Renal cortex interstitium (tissue), 11 donors: ENCODE data around the gene ROBO1. TPM values are rescaled to one million over a fixed set of nuclear protein-coding genes. Genes with fewer than 3 reads are reported as not detected.
"Not testable (repeated sequence)": the region's sequence is repeated elsewhere in the genome, so short reads cannot be mapped to it uniquely, and the experiment has no call there.

Experiments used
- DNase-seq, 11 donors: peaks; one replicate each; pipeline ENCODE4 v3.0.0-alpha.2; 2013; ENCODE audit warnings: low read depth in 9 of 11, low spot score in 4 of 11; ENCODE audit errors: extremely low read depth in 1 of 11
- polyA plus RNA-seq, 3 donors: library from polyadenylated mRNA; unstranded; fragments of 120-200 nt; gene quantifications; one replicate each; pipeline ENCODE4 v1.2.1, GENCODE V29; 2013; ENCODE audit not compliant: insufficient read length in 3 of 3

ROBO1 gene
- polyA plus RNA-seq, 3 donors = 106 to 124 (median 118) TPM

- no peak for DNase-seq
Measured at GRCh38 chr3:79230266-79230665, 537.5 kb downstream of the ROBO1 start.

DNA sequence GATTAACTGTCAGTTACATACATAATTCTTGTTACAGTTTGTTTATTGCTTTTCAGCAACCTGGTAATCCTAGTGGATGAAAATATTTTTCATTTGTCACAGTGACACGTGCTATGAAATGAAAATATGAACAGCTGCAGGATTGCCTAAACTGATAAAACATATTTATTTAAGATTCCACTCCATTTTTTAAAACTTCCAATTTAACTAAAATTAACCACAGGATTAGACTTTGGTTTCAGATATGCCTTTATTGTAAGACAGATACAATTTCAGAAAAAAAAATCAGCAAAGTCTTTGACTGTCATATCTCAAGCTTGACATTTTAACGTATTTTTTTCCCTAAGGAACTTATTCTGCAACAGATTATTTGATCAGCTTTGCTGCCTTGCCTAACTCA is 550.7 kb downstream of the ROBO1 start:
- no peak for DNase-seq

DNA sequence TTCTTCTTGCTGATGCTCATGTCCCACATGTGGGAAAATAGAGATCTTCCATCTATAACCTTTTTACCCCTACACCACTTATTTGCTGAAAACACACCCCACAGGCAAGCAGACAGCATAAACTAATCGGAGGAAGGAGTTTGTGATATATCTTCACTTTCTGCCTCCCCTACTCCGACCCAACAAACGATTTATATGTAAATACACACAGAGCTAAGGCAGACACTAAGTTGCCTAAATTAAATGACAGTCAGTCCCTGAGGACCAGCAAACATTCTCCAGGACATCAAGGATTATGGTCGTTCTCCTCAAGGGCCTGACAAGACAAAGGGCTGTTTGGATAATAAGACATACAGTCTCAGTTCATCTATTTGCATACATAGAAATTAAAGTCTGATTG is 552.5 kb downstream of the ROBO1 start:
- no peak for DNase-seq

DNA sequence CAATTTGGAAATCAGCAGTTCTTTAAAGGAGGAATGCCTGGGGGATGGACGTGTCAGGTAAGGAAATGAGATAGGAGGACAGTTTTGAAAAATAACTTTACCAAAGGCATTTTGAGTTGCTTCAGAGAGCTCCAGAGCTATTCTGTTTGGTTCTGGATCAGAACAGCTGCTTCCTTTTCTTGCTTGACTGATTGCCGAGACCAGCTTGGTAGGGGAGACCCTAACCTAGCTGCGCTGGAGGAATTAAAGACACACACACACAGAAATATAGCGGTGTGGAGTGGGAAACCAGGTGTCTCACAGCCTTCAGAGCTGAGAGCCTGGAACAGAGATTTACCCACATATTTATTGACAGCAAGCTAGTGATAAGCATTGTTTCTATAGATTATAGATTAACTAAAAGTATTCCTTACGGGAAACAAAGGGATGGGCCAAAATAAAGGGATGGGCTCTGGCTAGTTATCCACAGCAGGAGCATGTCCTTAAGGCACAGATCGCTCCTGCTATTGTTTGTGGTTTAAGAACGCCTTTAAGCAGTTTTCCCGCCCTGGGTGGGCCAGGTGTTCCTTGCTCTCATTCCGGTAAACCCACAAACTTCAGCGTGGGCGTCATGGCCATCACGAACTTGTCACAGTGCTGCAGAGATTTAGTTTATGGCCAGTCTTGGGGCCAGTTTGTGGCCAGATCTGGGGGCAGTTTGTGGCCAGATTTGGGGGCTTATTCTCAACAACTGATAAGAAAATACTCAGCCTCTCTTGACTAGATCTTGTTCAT is 556.0 kb downstream of the ROBO1 start:
- peak in 1 of 11 donors; percentile 3 for DNase-seq

DNA sequence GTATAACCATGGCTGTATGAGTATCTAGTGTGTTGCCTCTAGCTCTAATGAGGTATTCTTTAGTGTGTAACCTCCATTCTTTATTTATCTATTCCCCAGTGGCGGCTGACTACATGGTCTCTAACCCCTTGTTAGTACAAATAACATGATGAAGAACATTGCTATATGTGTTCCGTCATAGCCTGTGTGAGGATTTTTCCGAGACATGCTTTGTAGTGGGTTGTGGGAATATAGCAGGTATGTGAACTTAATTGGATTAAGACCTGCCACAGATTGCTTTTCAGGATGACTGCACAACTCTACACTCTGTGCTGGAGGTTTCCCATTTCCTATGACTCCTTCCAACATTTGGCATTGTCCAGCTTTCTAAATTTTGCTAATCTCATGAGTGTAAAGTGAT is 563.4 kb downstream of the ROBO1 start:
- DNase-seq = no peak

GRCh38 chr3:79203144-79203519 is 564.7 kb downstream of the ROBO1 start:
- DNase-seq = no peak

GRCh38 chr3:79202471-79203143 is 565.2 kb downstream of the ROBO1 start:
- no peak for DNase-seq

DNA sequence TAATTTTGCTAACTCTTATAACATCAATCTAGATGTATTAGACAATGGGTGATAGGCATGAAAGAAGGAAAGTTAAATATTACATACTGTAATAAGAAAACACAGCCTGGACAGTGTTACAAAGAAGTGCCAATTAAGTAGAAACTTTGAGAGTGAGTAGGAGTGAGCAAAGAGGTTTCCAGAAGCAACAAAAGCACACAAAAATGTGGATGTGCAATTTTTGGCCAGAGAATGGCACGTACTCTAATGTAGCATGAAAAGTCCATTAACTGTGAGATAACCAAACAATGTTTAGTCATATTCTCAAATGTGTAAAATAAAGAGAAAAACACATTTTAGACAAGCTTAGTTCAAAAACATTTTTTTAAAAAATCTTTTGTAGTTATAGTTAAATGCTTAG is 567.3 kb downstream of the ROBO1 start:
- no peak for DNase-seq

GRCh38 chr3:79199966-79200365 is 567.8 kb downstream of the ROBO1 start:
- no peak for DNase-seq

- no peak for DNase-seq
Measured at GRCh38 chr3:79187426-79187825, 580.4 kb downstream of the ROBO1 start.

DNA sequence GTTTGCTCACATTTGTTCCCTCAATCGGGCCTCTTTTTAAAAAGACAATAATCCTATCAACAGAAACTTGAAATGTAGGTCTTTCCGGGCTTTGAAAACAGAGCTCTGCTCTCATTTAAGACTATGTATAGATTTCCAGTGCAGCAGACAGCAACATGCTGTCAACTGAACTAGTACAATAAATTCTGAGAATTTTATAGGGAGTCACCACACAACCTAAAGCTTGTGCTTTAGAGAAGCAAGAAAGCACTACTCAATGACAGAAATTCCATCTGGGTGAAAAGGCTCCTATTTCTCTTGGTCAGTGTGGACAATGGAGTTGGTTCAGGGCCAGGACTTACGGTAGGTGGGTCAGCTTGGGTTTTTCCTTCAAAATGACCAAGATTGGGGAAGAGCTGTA is 583.5 kb downstream of the ROBO1 start:
- peak in 9 of 11 donors; percentile 13 to 51 (median 31) for DNase-seq

DNA sequence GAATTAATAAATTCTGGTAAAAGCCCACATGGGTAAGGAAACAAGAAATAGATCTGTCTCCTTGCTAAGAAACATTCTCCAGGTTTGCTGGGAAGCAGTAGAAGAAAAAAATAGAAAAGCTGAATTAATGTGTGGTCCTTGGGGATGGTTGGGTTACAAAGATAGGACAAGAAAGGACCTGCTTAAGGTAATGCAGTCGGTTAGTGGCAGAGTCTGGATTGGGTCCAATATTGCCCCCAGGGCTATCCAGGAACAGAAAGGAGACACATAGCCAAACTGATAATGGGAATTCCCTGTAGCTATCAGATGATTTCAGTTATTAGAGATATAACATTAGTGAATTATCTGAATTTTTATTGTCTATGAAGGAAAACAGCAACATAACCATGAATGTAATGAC is 584.3 kb downstream of the ROBO1 start:
- no peak for DNase-seq

DNA sequence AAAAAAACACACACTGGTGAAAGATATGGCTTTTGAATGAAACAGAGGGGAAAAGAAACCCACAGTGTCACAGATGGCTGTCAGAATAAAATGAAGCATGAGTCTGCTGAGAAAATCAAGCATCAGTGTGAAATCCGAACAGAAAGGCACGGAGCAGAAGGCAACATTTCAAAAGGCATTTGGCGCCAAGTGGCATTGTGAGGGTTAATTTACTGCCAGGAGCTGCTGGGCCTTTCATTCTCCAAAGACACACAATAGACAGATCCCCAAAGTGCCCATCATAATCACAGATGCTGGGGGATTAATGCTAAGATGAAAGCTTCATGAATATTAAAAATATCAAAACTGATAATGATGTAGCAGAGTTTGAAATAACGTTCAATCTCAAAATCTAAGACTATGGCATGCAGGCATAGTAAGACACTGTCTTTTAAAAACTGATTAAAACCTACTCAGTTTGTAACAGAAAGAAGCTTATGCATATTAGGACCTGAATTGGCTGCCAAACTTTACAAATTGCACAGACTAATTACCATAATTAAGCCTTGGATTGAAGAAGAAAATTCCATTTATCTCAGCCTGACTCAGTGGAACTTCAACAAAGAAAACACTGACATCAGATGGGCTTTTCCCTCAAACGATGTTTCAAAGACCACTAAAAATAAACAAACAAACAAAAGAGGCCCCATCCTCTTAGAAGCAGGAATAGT is 589.2 kb downstream of the ROBO1 start:
- no peak for DNase-seq

DNA sequence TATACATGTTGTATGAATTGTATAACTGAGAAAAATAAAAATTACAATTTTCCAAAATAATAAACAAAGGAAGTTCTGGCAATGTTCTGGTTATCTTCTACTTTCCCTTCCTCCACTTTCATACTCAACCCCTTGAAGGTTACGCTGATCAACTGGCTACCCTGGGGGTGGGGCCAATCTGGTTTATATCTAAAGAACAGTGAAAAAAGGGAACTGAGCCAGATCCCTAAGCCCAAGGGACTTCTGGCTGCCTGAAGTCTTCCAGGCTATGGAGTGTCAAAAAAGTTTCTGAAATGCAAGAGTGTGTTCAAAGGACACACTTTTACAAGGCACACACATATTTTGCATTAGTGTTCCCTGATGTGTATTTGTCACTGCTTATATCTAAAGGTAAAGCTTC is 591.9 kb downstream of the ROBO1 start:
- DNase-seq = no peak

DNA sequence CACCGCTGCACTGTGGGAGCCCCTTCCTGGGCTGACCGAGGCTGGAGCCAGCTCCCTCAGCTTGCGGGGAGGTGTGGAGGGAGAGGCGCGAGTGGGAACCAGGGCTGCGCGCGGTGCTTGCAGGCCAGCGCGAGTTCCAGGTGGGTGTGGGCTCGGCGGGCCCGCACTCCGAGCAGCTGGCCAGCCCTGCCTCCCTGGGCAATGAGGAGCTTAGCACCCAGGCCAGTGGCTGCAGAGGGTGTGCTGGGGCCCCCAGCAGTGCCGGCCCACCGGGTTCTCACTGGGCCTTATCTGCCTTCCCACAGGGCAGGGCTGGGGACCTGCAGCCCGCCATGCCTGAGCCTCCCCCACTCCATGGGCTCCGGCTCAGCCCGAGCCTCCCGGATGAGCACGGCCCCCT is 594.5 kb downstream of the ROBO1 start:
- not testable (repeated sequence) for DNase-seq

GRCh38 chr3:79172241-79172640 is 595.6 kb downstream of the ROBO1 start:
- DNase-seq = no peak

DNA sequence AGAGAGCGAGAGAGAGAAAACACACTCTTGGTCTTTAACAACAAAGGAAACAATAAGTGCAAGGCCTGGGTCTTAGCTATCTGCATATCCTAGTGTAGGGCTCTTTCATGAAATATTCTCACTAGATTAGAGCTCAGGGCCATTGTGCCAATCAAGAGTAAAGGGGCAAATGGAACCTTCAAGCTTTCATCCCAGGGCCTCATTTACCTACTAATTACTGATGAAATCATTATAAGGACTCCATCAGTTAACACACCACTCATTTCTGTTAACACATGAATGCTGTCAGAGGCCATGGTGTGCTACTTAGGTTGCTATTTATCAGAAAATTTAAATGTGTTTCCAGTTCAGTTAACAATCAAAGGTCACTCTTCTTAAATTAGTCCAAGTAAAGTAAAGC is 597.8 kb downstream of the ROBO1 start:
- no peak for DNase-seq

- DNase-seq = no peak
Measured at GRCh38 chr3:79167651-79168416, 600.0 kb downstream of the ROBO1 start.

GRCh38 chr3:79162653-79163052 is 605.1 kb downstream of the ROBO1 start:
- no peak for DNase-seq

GRCh38 chr3:79161941-79162340 is 605.9 kb downstream of the ROBO1 start:
- DNase-seq = no peak
